Measurements from ENCODE around the gene SFRP5. TPM values are rescaled to one million over a fixed set of nuclear protein-coding genes. Genes with fewer than 3 reads are reported as not detected.

SFRP5 gene
- total and polyA plus RNA-seq, 2 of the 13 experiments (the other 11 are each of a cell fraction or from before 2014, with no cell fraction given): 0.32 to 1.7 TPM

- Histone ChIP-seq H3K9me3 (ENCODE audit: low read length) (no peaks in the 10 kb centered on the region), H3K27ac (ENCODE audit: extremely low read length, insufficient read depth, low read length) (no peak overlapping the region), H3K4me2 (ENCODE audit: low read depth, low read length) (no peak overlapping the region), H2AFZ (ENCODE audit: low read length) (no peak overlapping the region), H3K36me3 (replicated peaks in 1 of 2; ENCODE audit: control insufficient read depth in 1 of 2, insufficient read depth in 2 of 2, low read length in 2 of 2) (peaks cover 44 to 86% of the 10 kb centered on the region in 2 experiments), H3K9ac (ENCODE audit: insufficient read depth, low read depth, low read length) (no peak overlapping the region), H3K4me1 (ENCODE audit: insufficient read depth, low read length) (peaks cover 9% of the 10 kb centered on the region), H3K4me3 (replicated peaks in 1 of 3; ENCODE audit: insufficient read depth in 1 of 3, low read depth in 2 of 3, low read length in 3 of 3) (no peak overlapping the region), H3K27me3 (ENCODE audit: control insufficient read depth in 1 of 2, insufficient read depth in 2 of 2, low read length in 2 of 2) (no peaks in the 10 kb centered on the region), H4K20me1 (ENCODE audit: insufficient read depth, low read length) (no peaks in the 10 kb centered on the region), H3K79me2 (ENCODE audit: insufficient read depth, low read length) (no peaks in the 10 kb centered on the region)
- POLR2A ChIA-PET: no interaction called here
- FAIRE-seq (no peak), ATAC-seq (no peak), DNase-seq (ENCODE audit: low spot score) (no peak)
- TF ChIP-seq ASH2L (IDR thresholded peaks at IDR 0.05; ENCODE audit: insufficient read length, low read depth, low read length) (no peak), ZNF629 (CRISPR knock-in tag; conservative IDR thresholded peaks at IDR 0.05) (peak; percentile 75)
- BruUV-seq (replicated peaks): no TSS peak
- WGBS (ENCODE audit: low lambda C conversion rate): 65% methylated on average over 3 of the region's 4 CpGs
- intact Hi-C loops (cut with micrococcal nuclease; ENCODE audit: unreplicated experiment) (no loop called here), in situ Hi-C loops (cut with HindIII; ENCODE audit: extremely low pct_ligation_motif_present, low pct_unique_long_range_greater_than_20kb) (loop anchor here (5.0 kb wide), 2 partner anchors 38 to 113 kb away; no protein-coding TSS in a partner anchor)
- CTCF ChIA-PET (ENCODE audit: low intra/inter-chr PET ratio, low total read pairs): no interaction called here
Observed at GRCh38 chr10:97754726-97755125, 17.1 kb downstream of the SFRP5 start.

- Histone ChIP-seq H2AFZ (ENCODE audit: low read length) (no peak overlapping the region), H3K79me2 (ENCODE audit: insufficient read depth, low read length) (no peaks in the 10 kb centered on the region), H3K27me3 (ENCODE audit: control insufficient read depth in 1 of 2, insufficient read depth in 2 of 2, low read length in 2 of 2) (no peaks in the 10 kb centered on the region), H3K4me1 (ENCODE audit: insufficient read depth, low read length) (no peaks in the 10 kb centered on the region), H3K4me3 (replicated peaks in 1 of 3; ENCODE audit: insufficient read depth in 1 of 3, low read depth in 2 of 3, low read length in 3 of 3) (no peak overlapping the region), H3K27ac (ENCODE audit: extremely low read length, insufficient read depth, low read length) (no peak overlapping the region), H3K36me3 (replicated peaks in 1 of 2; ENCODE audit: control insufficient read depth in 1 of 2, insufficient read depth in 2 of 2, low read length in 2 of 2) (peaks cover 51 to 95% of the 10 kb centered on the region in 2 experiments), H4K20me1 (ENCODE audit: insufficient read depth, low read length) (no peaks in the 10 kb centered on the region), H3K9ac (ENCODE audit: insufficient read depth, low read depth, low read length) (no peak overlapping the region), H3K4me2 (ENCODE audit: low read depth, low read length) (no peak overlapping the region), H3K9me3 (ENCODE audit: low read length) (no peaks in the 10 kb centered on the region)
- FAIRE-seq (no peak), ATAC-seq (no peak), DNase-seq (ENCODE audit: low spot score) (no peak)
- no peak for TF ChIP-seq MED13 (CRISPR knock-in tag; IDR thresholded peaks at IDR 0.05)
- TF ChIP-seq ETV5 (CRISPR knock-in tag; IDR thresholded peaks at IDR 0.05; ENCODE audit: borderline replicate concordance): no peak
- peak; percentile 50 for TF ChIP-seq AGO2 (optimal IDR thresholded peaks at IDR 0.05; ENCODE audit: low read depth, low read length)
- TF ChIP-seq NKX3-1 (CRISPR knock-in tag; IDR thresholded peaks at IDR 0.05): no peak
- no TSS peak for BruUV-seq (replicated peaks)
- in situ Hi-C loops (cut with HindIII; ENCODE audit: extremely low pct_ligation_motif_present, low pct_unique_long_range_greater_than_20kb): no loop called here
- ChIA-PET CTCF (ENCODE audit: low intra/inter-chr PET ratio, low total read pairs) (no interaction called here), POLR2A (no interaction called here)
- WGBS (ENCODE audit: low lambda C conversion rate): 95% methylated on average over 18 of the region's 18 CpGs
- intact Hi-C loops (cut with micrococcal nuclease; ENCODE audit: unreplicated experiment): no loop called here
Observed at GRCh38 chr10:97752956-97753355, 18.8 kb downstream of the SFRP5 start.
